IPS-18c (cell line): ENCODE data around the gene P3H4.
"Not testable (repeated sequence)": the region's sequence is repeated elsewhere in the genome, so short reads cannot be mapped to it uniquely, and the experiment has no call there.

Experiments used
- H3K4me3 ChIP-seq: 2 replicates; pipeline ENCODE4 v1.7.0; 2013; ENCODE audit warnings: low read depth, mild to moderate bottlenecking, low read length, moderate library complexity; ENCODE audit not compliant: insufficient read depth
- H3K9me3 ChIP-seq: one replicate; pipeline ENCODE4 v1.6.1; 2013; ENCODE audit warnings: mild to moderate bottlenecking, low read length, moderate library complexity; ENCODE audit not compliant: control insufficient read depth, insufficient read depth

Gene P3H4

GRCh38 chr17:41779954-41780353 lies 31.8 kb downstream of the P3H4 start:
- Histone ChIP-seq H3K9me3 (no peaks in the 10 kb centered on the region), H3K4me3 (no peak overlapping the region)

GRCh38 chr17:41777574-41778188 lies 34.1 kb downstream of the P3H4 start:
- no peak overlapping the region for H3K4me3 ChIP-seq
- H3K9me3 ChIP-seq, result no peaks in the 10 kb centered on the region

- Histone ChIP-seq H3K4me3 (no peak overlapping the region), H3K9me3 (no peaks in the 10 kb centered on the region)
Observed at GRCh38 chr17:41777157-41777573, 34.6 kb downstream of the P3H4 start.

GRCh38 chr17:41776262-41776900 lies 35.4 kb downstream of the P3H4 start:
- not testable (repeated sequence) for H3K4me3 ChIP-seq, H3K9me3 ChIP-seq

GRCh38 chr17:41775394-41776226 lies 36.1 kb downstream of the P3H4 start:
- no peaks in the 10 kb centered on the region for H3K9me3 ChIP-seq
- H3K4me3 ChIP-seq, result no peak overlapping the region; the same call in 1 of the 2 replicates

- Histone ChIP-seq H3K9me3 (no peaks in the 10 kb centered on the region), H3K4me3 (no peak overlapping the region)
Observed at GRCh38 chr17:41773731-41774193, 38.0 kb downstream of the P3H4 start.

- no peaks in the 10 kb centered on the region for H3K9me3 ChIP-seq
- H3K4me3 ChIP-seq, result no peak overlapping the region; the same call in 1 of the 2 replicates
Observed at GRCh38 chr17:41773190-41773588, 38.6 kb downstream of the P3H4 start.

- no peaks in the 10 kb centered on the region for H3K9me3 ChIP-seq
- H3K4me3 ChIP-seq, result no peak overlapping the region; the same call in 1 of the 2 replicates
Observed at GRCh38 chr17:41772586-41773189, 39.1 kb downstream of the P3H4 start.

GRCh38 chr17:41772218-41772585 lies 39.5 kb downstream of the P3H4 start:
- Histone ChIP-seq H3K4me3 (no peak overlapping the region), H3K9me3 (no peaks in the 10 kb centered on the region)

GRCh38 chr17:41771389-41772206 lies 40.2 kb downstream of the P3H4 start:
- H3K4me3 ChIP-seq, result no peak overlapping the region; the same call in 1 of the 2 replicates

GRCh38 chr17:41769985-41770384 lies 41.8 kb downstream of the P3H4 start:
- Histone ChIP-seq H3K4me3 (no peak overlapping the region), H3K9me3 (no peaks in the 10 kb centered on the region)

More at GRCh38 chr17:41771389-41772206, 40.2 kb downstream of the P3H4 start:
- H3K9me3 ChIP-seq, result no peaks in the 10 kb centered on the region

- Histone ChIP-seq H3K4me3 (no peak overlapping the region), H3K9me3 (no peaks in the 10 kb centered on the region)
Observed at GRCh38 chr17:41769346-41769862, 42.3 kb downstream of the P3H4 start.

- no peaks in the 10 kb centered on the region for H3K9me3 ChIP-seq
- no peak overlapping the region for H3K4me3 ChIP-seq
Observed at GRCh38 chr17:41768682-41769288, 43.0 kb downstream of the P3H4 start.

- Histone ChIP-seq H3K9me3 (no peaks in the 10 kb centered on the region), H3K4me3 (no peak overlapping the region)
Observed at GRCh38 chr17:41767324-41768042, 44.3 kb downstream of the P3H4 start.

GRCh38 chr17:41766135-41766534 lies 45.6 kb downstream of the P3H4 start:
- H3K9me3 ChIP-seq, result no peaks in the 10 kb centered on the region

GRCh38 chr17:41763327-41763726 lies 48.4 kb downstream of the P3H4 start:
- Histone ChIP-seq H3K9me3 (no peaks in the 10 kb centered on the region), H3K4me3 (no peak overlapping the region)

More at GRCh38 chr17:41766135-41766534, 45.6 kb downstream of the P3H4 start:
- no peak overlapping the region for H3K4me3 ChIP-seq
